CD4-positive, CD25-positive, alpha-beta regulatory T cell (primary cell): Measurements from ENCODE around the gene RAPH1. TPM values are rescaled to one million over a fixed set of nuclear protein-coding genes. Genes with fewer than 3 reads are reported as not detected.

ENCODE experiments used
- ATAC-seq, 2 donors: fragments of 150-1000 bp; cut with Tn5 transposase; one replicate each; pipeline ENCODE4 v1.10.0; 2021; ENCODE audit warnings: low read depth in 2 of 2, moderate number of reproducible peaks in 2 of 2, moderate library complexity in 1 of 2
- DNase-seq, 3 donors: peaks; one replicate each; pipeline versions ENCODE4 v3.0.0 to v3.0.0-alpha.2; 2012 to 2022; ENCODE audit warnings: mixed read lengths in 1 of 3
- H3K27ac ChIP-seq: one replicate; pipeline ENCODE4 v1.7.0; 2013; ENCODE audit warnings: mild to moderate bottlenecking, low read length; ENCODE audit not compliant: insufficient read depth, poor library complexity, severe bottlenecking
- H3K27me3 ChIP-seq: one replicate; pipeline ENCODE4 v1.7.0; 2013; ENCODE audit warnings: low read length; ENCODE audit not compliant: control insufficient read depth, insufficient read depth
- H3K36me3 ChIP-seq: one replicate; pipeline ENCODE4 v1.7.0; 2013; ENCODE audit warnings: mild to moderate bottlenecking, low read length, moderate library complexity; ENCODE audit not compliant: control insufficient read depth, insufficient read depth
- H3K4me1 ChIP-seq: 2 replicates; pipeline ENCODE4 v1.7.0; 2013; ENCODE audit warnings: mild to moderate bottlenecking, low read length; ENCODE audit not compliant: insufficient read depth, control insufficient read depth, poor library complexity, severe bottlenecking
- H3K4me3 ChIP-seq: one replicate; pipeline ENCODE4 v1.7.0; 2013; ENCODE audit warnings: low read depth, mild to moderate bottlenecking, low read length, moderate library complexity
- H3K9me3 ChIP-seq, 2 experiments: 1 replicate in 1 of 2; 2 replicates in 1 of 2; pipeline ENCODE4 v1.7.0; 2013; ENCODE audit warnings: low read length in 2 of 2, mild to moderate bottlenecking in 1 of 2, moderate library complexity in 1 of 2; ENCODE audit not compliant: control insufficient read depth in 2 of 2
- H3K27ac Mint-ChIP-seq, 3 donors: one replicate each; pipeline ENCODE4 v1.8.0; 2020 to 2022; ENCODE audit warnings: mild to moderate bottlenecking in 3 of 3, mixed read lengths in 3 of 3, moderate library complexity in 2 of 3
- H3K27me3 Mint-ChIP-seq: one replicate; pipeline ENCODE4 v1.8.0; 2022; ENCODE audit warnings: mild to moderate bottlenecking, mixed read lengths
- H3K36me3 Mint-ChIP-seq: one replicate; pipeline ENCODE4 v1.8.0; 2020; ENCODE audit warnings: mixed read lengths
- H3K4me1 Mint-ChIP-seq, 4 donors: one replicate each; pipeline ENCODE4 v1.8.0; 2020 to 2022; ENCODE audit warnings: mixed read lengths in 4 of 4, mild to moderate bottlenecking in 1 of 4
- H3K4me3 Mint-ChIP-seq, 4 donors: one replicate each; pipeline ENCODE4 v1.8.0; 2020 to 2022; ENCODE audit warnings: mild to moderate bottlenecking in 4 of 4, mixed read lengths in 4 of 4, moderate library complexity in 3 of 4
- H3K9me3 Mint-ChIP-seq, 7 donors: one replicate each; pipeline ENCODE4 v1.8.0; 2020 to 2022; ENCODE audit warnings: mixed read lengths in 7 of 7, mild to moderate bottlenecking in 3 of 7, moderate library complexity in 2 of 7
- polyA plus RNA-seq, 4 donors: library from polyadenylated mRNA; unstranded; fragments of 300-500 nt; fragmentation: Illumina TruSeq; gene quantifications; one replicate each; pipeline ENCODE4 v1.2.3, GENCODE V29; 2021
- total RNA-seq: library from RNA; stranded (reverse); gene quantifications from one replicate; pipeline ENCODE4 v1.2.3, GENCODE V29; 2022

Gene RAPH1
- total and polyA plus RNA-seq, 5 donors from 2014 or later, result 0.53 to 2.5 (median 0.90) TPM

DNA sequence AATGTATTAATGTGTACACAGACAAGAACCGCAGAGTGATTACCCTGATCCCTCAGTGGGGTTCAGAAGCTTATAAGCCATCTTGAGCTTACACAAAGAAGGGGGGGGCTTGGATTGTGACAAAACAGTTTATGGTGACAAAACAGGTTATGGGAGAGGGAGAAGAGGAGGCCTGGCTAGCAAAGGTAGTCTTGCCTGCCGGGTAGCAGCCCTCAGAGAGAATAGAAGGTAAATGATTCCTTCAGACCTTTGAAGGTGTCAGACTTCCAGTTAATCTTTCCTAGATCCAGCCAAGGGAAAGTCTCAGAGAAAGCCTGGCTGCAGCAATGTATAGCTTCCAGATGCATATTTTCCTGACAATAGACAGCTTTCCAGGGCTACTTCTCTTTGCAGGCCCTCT is 44.6 kb upstream of the RAPH1 start:
- Mint-ChIP-seq H3K36me3 (no peaks in the 10 kb centered on the region), H3K27ac (no peak overlapping the region), H3K9me3 (peaks cover 0 to 3% (median 0%) of the 10 kb centered on the region in 7 donors), H3K27me3 (peaks cover 38% of the 10 kb centered on the region), H3K4me3 (no peak overlapping the region), H3K4me1 (peaks cover 10 to 20% (median 13%) of the 10 kb centered on the region in 4 donors)
- Histone ChIP-seq H3K27me3 (peaks cover 8% of the 10 kb centered on the region), H3K9me3 (no peaks in the 10 kb centered on the region), H3K4me3 (no peak overlapping the region), H3K4me1 (no peaks in the 10 kb centered on the region), H3K36me3 (no peaks in the 10 kb centered on the region), H3K27ac (no peak overlapping the region)
- ATAC-seq (no peak), DNase-seq (no peak)

DNA sequence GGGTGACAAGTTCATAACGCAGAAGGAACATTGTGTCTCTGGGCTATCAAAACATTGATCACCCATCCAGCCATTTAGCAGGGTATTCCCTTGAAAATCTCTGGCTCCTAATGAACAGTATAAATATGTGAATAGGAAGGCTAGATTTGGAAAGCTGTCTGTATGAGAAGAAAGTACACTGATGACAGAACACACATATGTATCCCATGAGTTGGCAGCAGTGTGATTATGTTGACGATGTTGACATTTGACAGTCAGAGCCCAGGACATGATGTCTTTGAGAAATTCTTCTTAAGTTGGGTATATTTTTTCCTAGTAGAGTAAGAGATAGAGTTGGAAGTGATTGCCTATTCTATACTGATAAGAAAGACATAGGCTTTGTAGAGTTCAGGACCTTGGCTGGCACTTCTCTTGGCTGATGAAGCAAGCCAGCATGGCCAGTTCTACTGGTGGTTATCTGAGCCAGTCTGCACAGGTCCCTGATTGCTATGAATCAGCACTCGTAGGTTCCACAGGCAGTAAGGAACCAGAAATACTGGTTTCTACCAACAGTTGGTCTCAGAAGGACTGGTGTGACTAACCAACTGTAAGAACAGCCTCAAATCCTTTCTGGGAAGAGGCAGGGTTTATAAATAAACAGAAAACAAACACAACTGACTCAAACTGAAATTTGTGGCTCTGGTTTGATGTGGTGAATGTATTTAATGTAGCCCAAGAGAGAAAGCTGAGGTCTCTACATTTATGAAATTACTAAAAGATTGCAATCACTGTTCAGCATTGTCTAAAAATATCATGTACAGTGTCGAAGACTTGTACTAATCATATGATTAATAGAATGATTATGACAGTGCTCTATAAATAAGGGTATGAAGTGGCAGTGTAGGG is 43.9 kb upstream of the RAPH1 start:
- H3K4me3 ChIP-seq, result no peak overlapping the region
- H3K36me3 Mint-ChIP-seq, result no peaks in the 10 kb centered on the region
- H3K4me1 ChIP-seq, result no peaks in the 10 kb centered on the region
- ATAC-seq (peak; percentile 72 to 77), DNase-seq (peak in 1 of 3 donors; percentile 75)
- no peak overlapping the region for H3K4me3 Mint-ChIP-seq
- H3K27ac ChIP-seq, result no peak overlapping the region
- H3K36me3 ChIP-seq, result no peaks in the 10 kb centered on the region
- H3K4me1 Mint-ChIP-seq, result peaks cover 10 to 18% (median 11%) of the 10 kb centered on the region in 4 donors
- H3K9me3 Mint-ChIP-seq, result peaks cover 0 to 3% (median 0%) of the 10 kb centered on the region in 7 donors
- H3K27me3 Mint-ChIP-seq, result peaks cover 38% of the 10 kb centered on the region
- no peaks in the 10 kb centered on the region for H3K9me3 ChIP-seq
- peaks cover 8% of the 10 kb centered on the region for H3K27me3 ChIP-seq
- H3K27ac Mint-ChIP-seq, result no peak overlapping the region

DNA sequence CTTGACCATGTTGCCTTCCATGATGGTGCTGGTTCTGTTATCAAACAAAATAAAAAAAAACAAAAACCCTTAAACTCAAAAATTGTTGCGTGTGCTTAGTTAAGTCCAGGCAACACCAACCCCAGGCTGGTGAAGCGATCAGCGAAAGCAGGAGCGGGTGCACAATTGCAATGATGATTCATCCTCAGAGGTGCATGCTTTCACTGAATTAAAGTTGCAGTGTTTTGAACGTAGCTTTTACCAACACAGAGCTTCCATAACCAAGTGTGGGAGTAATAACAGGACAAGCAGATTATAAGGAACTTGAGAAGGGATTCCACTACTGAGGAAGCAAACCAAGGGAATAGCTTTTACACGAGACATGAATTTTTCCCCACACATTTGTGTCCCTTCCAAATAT is 39.7 kb upstream of the RAPH1 start:
- no peak overlapping the region for H3K4me3 Mint-ChIP-seq
- Histone ChIP-seq H3K9me3 (no peaks in the 10 kb centered on the region), H3K4me3 (no peak overlapping the region), H3K4me1 (no peaks in the 10 kb centered on the region), H3K36me3 (no peaks in the 10 kb centered on the region), H3K27me3 (peaks cover 9% of the 10 kb centered on the region), H3K27ac (no peak overlapping the region)
- ATAC-seq (no peak), DNase-seq (no peak)
- H3K27me3 Mint-ChIP-seq, result peaks cover 34% of the 10 kb centered on the region
- H3K27ac Mint-ChIP-seq, result no peak overlapping the region
- peaks cover 7 to 12% (median 10%) of the 10 kb centered on the region in 4 donors for H3K4me1 Mint-ChIP-seq
- peaks cover 0 to 3% (median 0%) of the 10 kb centered on the region in 7 donors for H3K9me3 Mint-ChIP-seq
- H3K36me3 Mint-ChIP-seq, result no peaks in the 10 kb centered on the region

DNA sequence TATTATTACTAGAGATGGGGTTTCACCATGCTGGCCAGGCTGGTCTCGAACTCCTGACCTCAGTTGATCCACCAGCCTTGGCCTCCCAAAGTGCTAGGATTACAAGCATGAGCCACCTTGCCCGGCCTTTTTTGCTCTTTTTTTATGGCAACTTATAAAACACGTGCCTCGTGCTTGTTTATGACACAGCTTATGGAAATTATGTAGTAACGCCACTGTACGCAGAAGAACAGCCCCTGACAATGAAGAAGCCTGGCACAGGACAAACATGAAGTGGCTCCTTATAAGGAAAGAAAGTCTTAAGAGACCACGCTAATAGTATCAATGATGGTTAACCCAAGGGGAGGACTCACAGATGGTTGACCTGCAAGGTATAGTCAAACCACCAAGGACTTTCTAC is 37.2 kb upstream of the RAPH1 start:
- ATAC-seq, result no peak
- Histone ChIP-seq H3K36me3 (no peaks in the 10 kb centered on the region), H3K4me3 (no peak overlapping the region), H3K4me1 (no peaks in the 10 kb centered on the region), H3K27ac (no peak overlapping the region), H3K9me3 (no peaks in the 10 kb centered on the region), H3K27me3 (peaks cover 7% of the 10 kb centered on the region)
- no peak overlapping the region for H3K4me3 Mint-ChIP-seq
- H3K36me3 Mint-ChIP-seq, result no peaks in the 10 kb centered on the region
- H3K27me3 Mint-ChIP-seq, result peaks cover 24% of the 10 kb centered on the region
- H3K4me1 Mint-ChIP-seq, result peaks cover 0 to 5% (median 3%) of the 10 kb centered on the region in 4 donors
- DNase-seq, result no peak
- peaks cover 0 to 3% (median 0%) of the 10 kb centered on the region in 7 donors for H3K9me3 Mint-ChIP-seq
- no peak overlapping the region for H3K27ac Mint-ChIP-seq

DNA sequence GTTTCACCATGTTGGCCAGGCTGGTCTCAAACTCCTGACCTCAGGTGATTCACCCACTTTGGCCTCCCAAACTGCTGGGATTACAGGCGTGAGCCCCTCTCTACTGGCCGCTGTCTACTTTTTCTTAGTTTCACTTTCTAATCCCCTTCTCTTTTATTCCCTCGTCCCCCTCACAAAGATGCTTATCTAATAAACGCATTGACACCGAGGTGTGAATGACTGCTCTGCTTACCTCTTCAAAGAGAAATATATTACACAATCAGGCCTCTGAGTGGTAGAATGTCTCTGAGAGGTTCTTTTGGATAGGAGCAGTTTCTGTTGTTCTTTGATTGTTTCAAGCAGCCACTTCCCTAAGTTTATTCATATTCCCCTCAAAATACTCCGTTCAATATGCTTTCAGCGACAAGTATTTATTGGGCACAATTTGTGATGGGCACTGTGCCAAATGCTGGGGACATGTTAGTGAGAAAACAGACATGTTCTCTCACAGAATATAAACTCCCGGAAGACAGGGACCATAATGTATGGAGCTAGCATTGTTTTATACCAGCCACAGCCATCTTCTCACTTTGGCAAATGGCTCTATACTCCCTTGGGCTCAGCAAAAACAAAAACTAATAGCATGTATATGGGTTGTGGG is 34.7 kb upstream of the RAPH1 start:
- Mint-ChIP-seq H3K4me1 (peaks cover 0 to 6% (median 1%) of the 10 kb centered on the region in 4 donors), H3K27me3 (peaks cover 16% of the 10 kb centered on the region), H3K27ac (no peak overlapping the region), H3K36me3 (no peaks in the 10 kb centered on the region), H3K9me3 (peaks cover 0 to 3% (median 0%) of the 10 kb centered on the region in 7 donors), H3K4me3 (no peak overlapping the region)
- no peak overlapping the region for H3K27ac ChIP-seq
- ATAC-seq (no peak), DNase-seq (no peak)
- H3K4me3 ChIP-seq, result no peak overlapping the region
- no peaks in the 10 kb centered on the region for H3K4me1 ChIP-seq
- no peaks in the 10 kb centered on the region for H3K36me3 ChIP-seq
- no peaks in the 10 kb centered on the region for H3K9me3 ChIP-seq
- H3K27me3 ChIP-seq, result peaks cover 6% of the 10 kb centered on the region

DNA sequence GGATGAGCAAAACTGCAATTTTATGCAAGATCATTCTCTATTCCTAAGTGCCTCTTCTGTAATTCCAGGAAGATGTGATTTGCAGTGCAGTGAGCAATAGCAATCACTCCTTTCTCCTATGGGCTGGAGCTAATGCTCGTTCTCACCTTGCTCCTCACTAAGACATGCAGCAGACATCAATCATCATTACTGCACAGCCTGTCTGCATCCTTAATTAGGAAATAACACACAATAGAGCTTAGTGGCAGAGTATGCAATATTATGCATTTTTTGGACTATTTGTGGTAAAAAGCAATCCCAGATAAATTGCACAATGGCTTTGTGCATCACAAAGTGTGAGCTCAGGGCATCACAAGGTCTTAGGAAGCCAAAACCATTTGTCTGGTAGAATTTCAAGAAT is 32.6 kb upstream of the RAPH1 start:
- Mint-ChIP-seq H3K4me3 (no peak overlapping the region), H3K36me3 (no peaks in the 10 kb centered on the region), H3K4me1 (peaks cover 0 to 8% (median 1%) of the 10 kb centered on the region in 4 donors), H3K27ac (no peak overlapping the region), H3K27me3 (peaks cover 10% of the 10 kb centered on the region), H3K9me3 (peaks cover 0 to 3% (median 0%) of the 10 kb centered on the region in 7 donors)
- H3K9me3 ChIP-seq, result no peaks in the 10 kb centered on the region
- DNase-seq (no peak), ATAC-seq (no peak)
- no peaks in the 10 kb centered on the region for H3K27me3 ChIP-seq
- H3K27ac ChIP-seq, result no peak overlapping the region
- H3K4me1 ChIP-seq, result no peaks in the 10 kb centered on the region
- no peaks in the 10 kb centered on the region for H3K36me3 ChIP-seq
- no peak overlapping the region for H3K4me3 ChIP-seq

DNA sequence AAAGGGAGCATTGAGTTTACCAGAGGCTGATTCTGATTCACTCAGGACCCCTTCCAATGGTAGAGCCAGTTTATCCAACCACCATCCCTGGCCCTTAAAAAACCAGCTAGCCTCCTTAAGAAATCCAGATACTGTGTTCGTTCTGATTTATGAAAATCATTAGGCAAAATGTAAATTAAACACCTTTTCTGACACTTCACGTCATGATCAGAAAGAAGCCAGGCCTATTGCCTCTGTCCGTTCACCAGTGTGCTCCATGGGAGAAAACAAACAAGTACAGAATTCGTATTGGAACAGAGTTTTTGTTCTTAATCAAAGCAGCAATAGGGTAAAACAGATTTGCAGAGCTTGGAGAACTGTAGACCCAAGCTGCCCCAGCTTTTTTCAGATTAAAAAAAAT is 31.1 kb upstream of the RAPH1 start:
- H3K4me1 Mint-ChIP-seq, result peaks cover 0 to 8% (median 1%) of the 10 kb centered on the region in 4 donors
- H3K36me3 ChIP-seq, result no peaks in the 10 kb centered on the region
- no peak overlapping the region for H3K27ac Mint-ChIP-seq
- H3K4me1 ChIP-seq, result no peaks in the 10 kb centered on the region
- H3K9me3 Mint-ChIP-seq, result peaks cover 0 to 3% (median 0%) of the 10 kb centered on the region in 7 donors
- no peak for ATAC-seq
- H3K36me3 Mint-ChIP-seq, result no peaks in the 10 kb centered on the region
- no peak overlapping the region for H3K4me3 ChIP-seq
- DNase-seq, result no peak
- H3K4me3 Mint-ChIP-seq, result no peak overlapping the region
- H3K27ac ChIP-seq, result no peak overlapping the region
- no peaks in the 10 kb centered on the region for H3K27me3 ChIP-seq
- H3K27me3 Mint-ChIP-seq, result peaks cover 10% of the 10 kb centered on the region
- H3K9me3 ChIP-seq, result no peaks in the 10 kb centered on the region
